HepG2 (cell line): ENCODE results near the gene PTPN13. TPM values are rescaled to one million over a fixed set of nuclear protein-coding genes. Genes with fewer than 3 reads are reported as not detected.

Experiments
- ATAC-seq: fragments of 200-7000 bp; cut with Tn5 transposase; 3 replicates; pipeline ENCODE4 v1.9.1; 2020; ENCODE audit warnings: mild to moderate bottlenecking, moderate library complexity
- BruUV-seq: library from RNA; stranded (reverse); fragments of 400-500 nt; replicated peaks from 2 replicates; lab custom pipeline; 2021; lab: Mats Ljungman, UMichigan
- CTCF ChIA-PET: fragments of 300-600 bp; formaldehyde crosslinking; extraction: SDS; loops from one replicate; lab custom pipeline; 2021; ENCODE audit warnings: low total read pairs, inconsistent platforms, low intra/inter-chr PET ratio; lab: Yijun Ruan, JAX
- POLR2A ChIA-PET: fragments of 350-600 bp; sonication (Branson Sonifier 250); formaldehyde crosslinking; loops from one replicate; lab custom pipeline; 2020; ENCODE audit warnings: antibody characterized with exemption, inconsistent platforms; lab: Yijun Ruan, JAX
- DNase-seq: peaks from one replicate; pipeline ENCODE4 v3.0.0-alpha.2; 2015; ENCODE audit warnings: low spot score
- FAIRE-seq: peaks from 3 replicates; lab custom pipeline; 2011; peaks lifted over from hg19 to GRCh38; lab: Jason Lieb, UNC
- H2AFZ ChIP-seq: one replicate; pipeline ENCODE4 v1.6.1; 2011; ENCODE audit warnings: low read length, inconsistent platforms
- H3K27ac ChIP-seq: fragments of 300-600 bp; 3 replicates; pipeline ENCODE4 v1.8.0; 2011; ENCODE audit warnings: mixed run types, mild to moderate bottlenecking, mixed read lengths, low read length, inconsistent platforms; ENCODE audit not compliant: insufficient read depth; ENCODE audit errors: extremely low read length
- H3K27me3 ChIP-seq, 2 experiments: fragments of 200-600 bp in 1 of 2; 2 replicates in 1 of 2; 3 replicates in 1 of 2; pipeline versions ENCODE4 v1.6.0 to v1.8.0; 2011; ENCODE audit warnings: low read length in 2 of 2, mild to moderate bottlenecking in 2 of 2, moderate library complexity in 2 of 2, inconsistent platforms in 1 of 2; ENCODE audit not compliant: insufficient read depth in 2 of 2, control insufficient read depth in 1 of 2
- H3K36me3 ChIP-seq, 2 experiments: fragments of 200-600 bp in 1 of 2; replicated peaks in 1 of 2; 2 replicates in 1 of 2; 3 replicates in 1 of 2; pipeline versions ENCODE4 v1.5.1 to v1.8.0; 2011; ENCODE audit warnings: low read length in 2 of 2, inconsistent platforms in 1 of 2; ENCODE audit not compliant: insufficient read depth in 2 of 2, control insufficient read depth in 1 of 2
- H3K4me1 ChIP-seq: 2 replicates; pipeline ENCODE4 v1.5.1; 2012; ENCODE audit warnings: low read length, inconsistent platforms; ENCODE audit not compliant: insufficient read depth
- H3K4me2 ChIP-seq: 2 replicates; pipeline ENCODE4 v1.6.0; 2011; ENCODE audit warnings: low read depth, low read length, inconsistent platforms
- H3K4me3 ChIP-seq, 3 experiments: fragments of 200-600 bp in 1 of 3; sonication (generic), shearing (Covaris generic) in 1 of 3; replicated peaks in 1 of 3; 2 replicates each; pipeline ENCODE4 v1.5.1; 2011 to 2016; ENCODE audit warnings: low read length in 3 of 3, inconsistent platforms in 2 of 3, low read depth in 2 of 3, mild to moderate bottlenecking in 2 of 3, control low read depth in 1 of 3, mixed read lengths in 1 of 3; ENCODE audit not compliant: insufficient read depth in 1 of 3
- H3K79me2 ChIP-seq: one replicate; pipeline ENCODE4 v1.6.1; 2011; ENCODE audit warnings: low read length, inconsistent platforms; ENCODE audit not compliant: insufficient read depth
- H3K9ac ChIP-seq: 2 replicates; pipeline ENCODE4 v1.6.0; 2011; ENCODE audit warnings: mild to moderate bottlenecking, low read depth, low read length, inconsistent platforms; ENCODE audit not compliant: insufficient read depth
- H3K9me3 ChIP-seq: 2 replicates; pipeline ENCODE4 v1.5.1; 2012; ENCODE audit warnings: mild to moderate bottlenecking, low read length
- H4K20me1 ChIP-seq: 2 replicates; pipeline ENCODE4 v1.6.0; 2011; ENCODE audit warnings: inconsistent platforms, mild to moderate bottlenecking, low read length, moderate library complexity; ENCODE audit not compliant: insufficient read depth
- ARHGAP35 ChIP-seq: sonication (generic); formaldehyde crosslinking; IDR thresholded peaks from 2 replicates; pipeline ENCODE4 v1.9.0; 2022; ENCODE audit warnings: mild to moderate bottlenecking, inconsistent platforms, moderate library complexity, missing genetic modification reagents, borderline replicate concordance
- ISX ChIP-seq: sonication (generic); formaldehyde crosslinking; conservative IDR thresholded peaks from 2 replicates; pipeline ENCODE4 v1.5.0; 2020; ENCODE audit warnings: missing genetic modification reagents
- MED13 ChIP-seq: sonication (generic); formaldehyde crosslinking; IDR thresholded peaks from 2 replicates; pipeline ENCODE4 v1.5.0; 2020; ENCODE audit warnings: missing genetic modification reagents
- PAX8 ChIP-seq: sonication (generic); formaldehyde crosslinking; IDR thresholded peaks from 2 replicates; pipeline ENCODE4 v1.8.0; 2022; ENCODE audit warnings: mild to moderate bottlenecking, missing genetic modification reagents, borderline replicate concordance
- REL ChIP-seq: sonication (generic); formaldehyde crosslinking; conservative IDR thresholded peaks from 2 replicates; pipeline ENCODE4 v1.8.0; 2022; ENCODE audit warnings: mild to moderate bottlenecking, missing genetic modification reagents, moderate library complexity
- SMC3 ChIP-seq: IDR thresholded peaks from 2 replicates; pipeline ENCODE4 v1.6.1; 2011; ENCODE audit warnings: low read length, improper control_type of control experiment
- TBP ChIP-seq: sonication (generic); formaldehyde crosslinking; IDR thresholded peaks from 2 replicates; pipeline ENCODE4 v1.5.0; 2020; ENCODE audit warnings: missing genetic modification reagents
- ZBTB1 ChIP-seq: sonication (generic); formaldehyde crosslinking; IDR thresholded peaks from 2 replicates; pipeline ENCODE4 v1.4.0; 2020; ENCODE audit warnings: missing genetic modification reagents, borderline replicate concordance
- ZNF160 ChIP-seq: sonication (generic); formaldehyde crosslinking; IDR thresholded peaks from 2 replicates; pipeline ENCODE4 v1.8.0; 2022; ENCODE audit warnings: mild to moderate bottlenecking, inconsistent platforms, missing genetic modification reagents
- ZNF331 ChIP-seq: sonication (generic); formaldehyde crosslinking; IDR thresholded peaks from 2 replicates; pipeline ENCODE4 v1.4.0; 2020; ENCODE audit warnings: missing genetic modification reagents
- ZNF572 ChIP-seq: sonication (generic); formaldehyde crosslinking; IDR thresholded peaks from 2 replicates; pipeline ENCODE4 v1.5.1; 2020; ENCODE audit warnings: mild to moderate bottlenecking, missing genetic modification reagents
- ZNF616 ChIP-seq: sonication (generic); formaldehyde crosslinking; IDR thresholded peaks from 2 replicates; pipeline ENCODE4 v1.5.0; 2020; ENCODE audit warnings: low read depth, mild to moderate bottlenecking, missing genetic modification reagents
- WGBS: methylation state at CpG from one replicate; pipeline ENCODE4 v1.1.6; 2017; ENCODE audit warnings: low lambda C conversion rate; 5-methylcytosine and 5-hydroxymethylcytosine counted together
- in situ Hi-C: cut with HindIII; loops from 2 replicates; pipeline ENCODE4 v1.10.0; 2017; ENCODE audit warnings: low pct_unique_long_range_greater_than_20kb; ENCODE audit not compliant: extremely low pct_ligation_motif_present
- intact Hi-C: fragments of 100-400 bp; cut with micrococcal nuclease; formaldehyde crosslinking; loops from one replicate; pipeline ENCODE4 v1.10.0; 2022; ENCODE audit not compliant: unreplicated experiment
- polyA plus RNA-seq, 8 experiments: library from polyadenylated mRNA; depleted of rRNA in 3 of 8; stranded (reverse) in 7 of 8; unstranded in 1 of 8; fragments of >200 nt; fragmentation: Illumina TruSeq in 4 of 8; extraction: Trizol in 4 of 8; gene quantifications; 2 replicates each; pipeline versions ENCODE4 v1.2.1 to v1.2.3, GENCODE V29; 2011 to 2016; ENCODE audit warnings: low read depth in 4 of 8, missing spikeins in 1 of 8, mixed read lengths in 1 of 8; ENCODE audit not compliant: insufficient read depth in 1 of 8
- total RNA-seq, 5 experiments: library from RNA; depleted of rRNA; stranded (reverse); fragments of >200 nt; fragmentation: Illumina TruSeq; extraction: Trizol; gene quantifications; 2 replicates each; pipeline ENCODE4 v1.2.3, GENCODE V29; 2016; ENCODE audit warnings: low read depth in 1 of 5
- TF ChIP-seq, protein P1 (sequence below): IDR thresholded peaks from 2 replicates; pipeline ENCODE4 v1.6.1; 2016
- TF ChIP-seq, protein P2 (sequence below): sonication (generic); formaldehyde crosslinking; IDR thresholded peaks from 2 replicates; pipeline ENCODE4 v1.4.0; 2020; ENCODE audit warnings: low read depth, missing genetic modification reagents

Gene PTPN13
- total and polyA plus RNA-seq, 2 of the 13 experiments (the other 11 are each of a cell fraction or from before 2014, with no cell fraction given), result not detected

- Histone ChIP-seq H3K4me1 (no peaks in the 10 kb centered on the region), H3K4me3 (no peak overlapping the region), H3K27ac (no peak overlapping the region), H3K4me2 (no peak overlapping the region), H4K20me1 (no peaks in the 10 kb centered on the region), H3K36me3 (no peaks in the 10 kb centered on the region), H3K9ac (no peak overlapping the region), H2AFZ (no peak overlapping the region), H3K9me3 (no peaks in the 10 kb centered on the region), H3K27me3 (no peaks in the 10 kb centered on the region; a peak in 1 of 5 replicates), H3K79me2 (no peaks in the 10 kb centered on the region)
- CTCF ChIA-PET, result no interaction called here
- no peak for ATAC-seq
- no peak for DNase-seq
- intact Hi-C loops, result no loop called here
- WGBS, result 3% methylated on average over 1 of the region's 1 CpG
- FAIRE-seq, result no peak
- POLR2A ChIA-PET, result no interaction called here
- no TSS peak for BruUV-seq
- in situ Hi-C loops, result no loop called here
- TF ChIP-seq REL (no peak), TBP (CRISPR knock-in tag) (no peak), ZNF572 (CRISPR knock-in tag) (no peak), ARHGAP35 (no peak), ZNF160 (CRISPR knock-in tag) (no peak), SMC3 (no peak), ZNF331 (CRISPR knock-in tag) (no peak), PAX8 (CRISPR knock-in tag) (no peak), ZNF616 (no peak), MED13 (no peak), ISX (CRISPR knock-in tag) (no peak), ZBTB1 (CRISPR knock-in tag) (no peak)
- TF ChIP-seq, protein P1, sequence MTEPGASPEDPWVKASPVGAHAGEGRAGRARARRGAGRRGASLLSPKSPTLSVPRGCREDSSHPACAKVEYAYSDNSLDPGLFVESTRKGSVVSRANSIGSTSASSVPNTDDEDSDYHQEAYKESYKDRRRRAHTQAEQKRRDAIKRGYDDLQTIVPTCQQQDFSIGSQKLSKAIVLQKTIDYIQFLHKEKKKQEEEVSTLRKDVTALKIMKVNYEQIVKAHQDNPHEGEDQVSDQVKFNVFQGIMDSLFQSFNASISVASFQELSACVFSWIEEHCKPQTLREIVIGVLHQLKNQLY, result no peak
- TF ChIP-seq, protein P2, sequence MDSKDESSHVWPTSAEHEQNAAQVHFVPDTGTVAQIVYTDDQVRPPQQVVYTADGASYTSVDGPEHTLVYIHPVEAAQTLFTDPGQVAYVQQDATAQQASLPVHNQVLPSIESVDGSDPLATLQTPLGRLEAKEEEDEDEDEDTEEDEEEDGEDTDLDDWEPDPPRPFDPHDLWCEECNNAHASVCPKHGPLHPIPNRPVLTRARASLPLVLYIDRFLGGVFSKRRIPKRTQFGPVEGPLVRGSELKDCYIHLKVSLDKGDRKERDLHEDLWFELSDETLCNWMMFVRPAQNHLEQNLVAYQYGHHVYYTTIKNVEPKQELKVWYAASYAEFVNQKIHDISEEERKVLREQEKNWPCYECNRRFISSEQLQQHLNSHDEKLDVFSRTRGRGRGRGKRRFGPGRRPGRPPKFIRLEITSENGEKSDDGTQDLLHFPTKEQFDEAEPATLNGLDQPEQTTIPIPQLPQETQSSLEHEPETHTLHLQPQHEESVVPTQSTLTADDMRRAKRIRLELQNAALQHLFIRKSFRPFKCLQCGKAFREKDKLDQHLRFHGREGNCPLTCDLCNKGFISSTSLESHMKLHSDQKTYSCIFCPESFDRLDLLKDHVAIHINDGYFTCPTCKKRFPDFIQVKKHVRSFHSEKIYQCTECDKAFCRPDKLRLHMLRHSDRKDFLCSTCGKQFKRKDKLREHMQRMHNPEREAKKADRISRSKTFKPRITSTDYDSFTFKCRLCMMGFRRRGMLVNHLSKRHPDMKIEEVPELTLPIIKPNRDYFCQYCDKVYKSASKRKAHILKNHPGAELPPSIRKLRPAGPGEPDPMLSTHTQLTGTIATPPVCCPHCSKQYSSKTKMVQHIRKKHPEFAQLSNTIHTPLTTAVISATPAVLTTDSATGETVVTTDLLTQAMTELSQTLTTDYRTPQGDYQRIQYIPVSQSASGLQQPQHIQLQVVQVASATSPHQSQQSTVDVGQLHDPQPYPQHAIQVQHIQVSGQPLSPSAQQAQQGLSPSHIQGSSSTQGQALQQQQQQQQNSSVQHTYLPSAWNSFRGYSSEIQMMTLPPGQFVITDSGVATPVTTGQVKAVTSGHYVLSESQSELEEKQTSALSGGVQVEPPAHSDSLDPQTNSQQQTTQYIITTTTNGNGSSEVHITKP (CRISPR knock-in tag), result no peak
These were observed 36.5 kb downstream of the PTPN13 start for GRCh38 chr4:86630629-86631028.
